Measurements from ENCODE around the gene KIZ.

The KIZ gene

GRCh38 chr20:21105429-21106170 lies 20.3 kb upstream of the KIZ start:
- DNase-seq: no peak

DNA sequence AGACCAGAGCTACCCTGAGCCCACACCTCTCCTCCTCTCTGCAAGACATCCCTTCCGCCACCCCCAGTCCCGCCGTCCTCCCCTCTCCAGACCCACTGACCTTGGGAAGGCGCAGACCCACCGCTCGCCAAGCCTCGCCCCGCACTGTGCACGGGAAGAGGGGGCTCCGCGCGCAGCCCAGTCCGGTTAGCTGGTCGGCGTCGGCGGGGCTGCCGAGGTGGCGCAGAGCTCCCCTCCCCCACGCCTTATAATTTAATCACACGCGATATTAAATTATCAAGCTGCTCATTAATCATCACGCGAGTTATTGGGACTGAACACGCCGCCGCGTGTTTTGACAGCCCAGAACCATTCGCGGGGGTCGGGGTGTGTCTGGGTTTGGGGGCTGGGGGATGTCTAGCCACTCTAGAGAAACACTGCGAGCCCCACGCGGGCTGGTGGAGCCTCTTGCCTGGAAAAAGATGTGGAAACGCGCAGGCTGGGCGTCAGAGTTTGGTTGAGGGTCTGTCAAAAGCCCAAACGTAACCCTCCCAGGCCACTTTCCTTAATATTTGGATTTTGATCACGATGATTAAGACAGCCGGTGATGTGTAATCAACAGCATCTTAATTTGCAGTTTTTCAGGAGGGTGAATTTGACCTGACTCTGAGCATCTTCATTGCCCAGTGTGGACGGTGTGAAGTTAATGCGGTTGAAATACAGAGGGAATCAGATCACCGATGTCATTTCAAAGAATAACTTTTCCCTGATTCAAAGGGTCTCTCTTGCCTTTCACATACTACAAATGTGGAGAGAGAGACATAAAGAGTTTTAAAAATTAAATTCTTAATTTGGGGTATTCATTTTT lies 19.5 kb upstream of the KIZ start, which contains the start of gene LINC00237:
TSS of gene LINC00237 (minus strand) at position 188 of the 847 bp plus-strand sequence.
- no peak for DNase-seq

DNA sequence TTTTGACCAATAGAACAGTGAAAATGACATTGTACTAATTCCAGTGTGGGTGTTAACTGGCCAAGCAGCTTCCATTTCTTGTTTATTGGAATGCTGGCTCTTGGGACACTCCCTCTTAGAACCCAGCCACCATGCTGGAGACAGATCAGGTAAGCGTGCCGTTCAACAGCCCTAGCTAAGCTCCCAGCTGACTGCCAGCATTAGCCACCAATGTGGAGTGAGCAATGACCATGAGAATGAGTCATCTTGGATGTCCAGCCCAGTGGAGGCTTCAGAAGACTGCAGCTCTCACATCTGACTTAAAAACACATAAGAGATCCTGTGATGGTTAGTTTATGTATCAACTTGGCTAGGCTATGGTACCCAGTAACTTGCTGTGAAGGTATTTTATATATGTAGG lies 16.7 kb upstream of the KIZ start:
- DNase-seq: no peak

- DNase-seq: no peak
Observed at GRCh38 chr20:21110811-21111210, 15.1 kb upstream of the KIZ start.

DNA sequence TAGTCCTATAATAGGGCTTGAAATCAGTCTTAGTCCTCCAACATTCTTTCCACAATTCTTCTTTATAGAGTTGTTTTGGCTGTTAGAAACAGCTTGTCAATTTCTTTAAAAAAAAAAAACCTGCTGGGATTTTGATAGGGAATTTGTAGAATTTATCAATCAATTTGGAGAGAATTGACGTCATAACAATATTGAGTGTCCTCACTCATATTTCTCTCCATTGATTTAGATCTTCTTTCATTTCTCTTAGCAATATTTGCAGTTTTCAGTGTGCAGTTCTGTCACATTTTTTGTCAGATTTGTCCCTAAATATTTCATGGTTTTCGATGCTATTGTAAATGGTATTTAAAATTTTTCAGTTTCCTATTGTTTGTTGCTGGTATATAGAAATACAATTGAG lies 14.5 kb upstream of the KIZ start:
- no peak for DNase-seq

- no peak for DNase-seq
Observed at GRCh38 chr20:21113697-21114096, 12.2 kb upstream of the KIZ start.

- no peak for DNase-seq
Observed at GRCh38 chr20:21114584-21114983, 11.3 kb upstream of the KIZ start.

GRCh38 chr20:21117521-21117920 lies 8.4 kb upstream of the KIZ start:
- DNase-seq: no peak

DNA sequence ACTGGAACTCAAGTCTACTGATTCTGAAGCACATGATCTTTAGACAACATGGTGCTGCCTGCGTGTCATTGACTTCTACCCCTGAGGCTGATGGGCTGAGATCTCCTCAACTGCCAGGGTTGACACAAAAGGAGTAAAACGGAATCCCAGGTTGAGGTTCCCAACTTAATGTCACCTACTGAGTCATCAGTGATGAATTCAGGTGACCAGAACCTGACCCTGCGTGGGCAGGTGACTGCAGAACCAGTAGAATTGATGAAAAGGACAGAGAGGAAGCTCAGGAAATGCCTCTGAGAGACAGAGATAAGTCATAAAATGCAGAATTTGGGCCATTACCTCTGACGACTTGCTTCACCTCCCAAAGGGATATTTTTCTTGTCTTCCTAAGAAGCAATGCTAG lies 7.7 kb upstream of the KIZ start:
- no peak for DNase-seq

DNA sequence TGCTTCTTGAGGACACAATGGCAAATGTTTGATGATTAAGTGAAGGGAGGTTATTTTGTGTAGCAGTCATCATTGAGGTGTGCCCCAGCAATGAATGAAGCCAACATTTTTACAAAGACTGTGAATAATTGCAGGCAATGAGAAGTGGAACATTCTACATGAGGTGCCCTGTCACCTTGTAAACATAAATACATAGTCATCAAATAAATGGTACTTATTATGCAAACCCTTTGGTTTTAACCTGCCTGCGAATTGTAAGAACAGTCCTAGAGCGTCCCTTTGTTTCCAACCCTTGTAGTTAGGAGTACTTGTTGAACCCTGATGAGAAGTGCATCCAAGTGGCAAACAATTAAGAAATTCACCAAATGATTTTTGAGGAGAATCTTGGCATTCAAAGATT lies 7.1 kb upstream of the KIZ start:
- DNase-seq: no peak

- DNase-seq: no peak
Observed at GRCh38 chr20:21124190-21124589, 1.7 kb upstream of the KIZ start.

DNA sequence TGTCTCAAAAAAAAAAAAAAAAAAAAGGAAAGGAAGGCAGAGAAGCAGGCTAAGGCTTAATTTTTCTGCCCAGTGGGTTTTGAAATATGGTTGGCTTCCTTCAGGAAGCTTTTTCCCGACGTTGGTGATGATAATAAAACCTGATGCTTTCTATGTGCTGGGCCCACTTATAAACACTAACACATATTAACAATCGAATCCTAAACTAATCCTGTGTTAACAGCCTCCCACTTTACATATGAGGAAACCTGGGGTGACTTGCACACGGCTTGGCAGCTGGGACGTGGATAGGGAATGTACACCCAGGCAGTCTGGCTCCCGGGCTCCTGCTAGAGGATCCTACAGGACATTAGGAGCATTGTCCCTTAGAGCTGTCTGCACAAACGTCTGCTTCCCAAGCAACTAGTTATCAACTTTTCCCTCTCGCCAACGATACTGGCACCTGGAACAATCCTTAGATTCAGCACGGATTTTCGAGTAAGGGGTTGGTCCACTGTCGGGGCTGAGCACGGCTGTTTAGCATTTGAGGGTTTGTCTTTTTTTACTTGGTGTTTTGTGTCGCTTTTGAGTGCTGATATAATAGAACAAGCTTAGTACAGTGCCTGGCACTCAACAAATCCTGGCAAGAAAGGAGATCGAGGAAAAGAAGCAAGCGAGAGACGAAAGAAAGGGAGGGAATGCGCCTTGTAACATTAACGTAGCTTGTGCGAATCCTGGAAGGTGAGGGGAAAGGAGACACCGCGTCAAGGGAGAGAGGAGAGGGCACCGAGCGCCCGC lies 622 bp upstream of the KIZ start:
- DNase-seq: peak; percentile 78

DNA sequence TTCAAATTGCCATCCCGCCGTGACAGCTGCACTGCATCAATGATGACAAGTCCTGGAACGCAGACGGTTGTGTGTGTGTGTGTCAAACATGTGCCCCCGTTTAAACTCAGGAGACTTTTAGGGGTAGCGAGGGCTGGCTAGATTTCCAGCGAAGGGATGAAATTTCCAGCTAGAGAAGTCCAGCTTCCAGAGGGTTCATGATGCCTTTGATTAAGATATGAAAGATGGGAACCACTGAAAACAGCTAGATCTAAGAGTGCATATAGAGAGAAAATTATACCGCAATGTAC lies 644 bp downstream of the KIZ start:
- no peak for DNase-seq

DNA sequence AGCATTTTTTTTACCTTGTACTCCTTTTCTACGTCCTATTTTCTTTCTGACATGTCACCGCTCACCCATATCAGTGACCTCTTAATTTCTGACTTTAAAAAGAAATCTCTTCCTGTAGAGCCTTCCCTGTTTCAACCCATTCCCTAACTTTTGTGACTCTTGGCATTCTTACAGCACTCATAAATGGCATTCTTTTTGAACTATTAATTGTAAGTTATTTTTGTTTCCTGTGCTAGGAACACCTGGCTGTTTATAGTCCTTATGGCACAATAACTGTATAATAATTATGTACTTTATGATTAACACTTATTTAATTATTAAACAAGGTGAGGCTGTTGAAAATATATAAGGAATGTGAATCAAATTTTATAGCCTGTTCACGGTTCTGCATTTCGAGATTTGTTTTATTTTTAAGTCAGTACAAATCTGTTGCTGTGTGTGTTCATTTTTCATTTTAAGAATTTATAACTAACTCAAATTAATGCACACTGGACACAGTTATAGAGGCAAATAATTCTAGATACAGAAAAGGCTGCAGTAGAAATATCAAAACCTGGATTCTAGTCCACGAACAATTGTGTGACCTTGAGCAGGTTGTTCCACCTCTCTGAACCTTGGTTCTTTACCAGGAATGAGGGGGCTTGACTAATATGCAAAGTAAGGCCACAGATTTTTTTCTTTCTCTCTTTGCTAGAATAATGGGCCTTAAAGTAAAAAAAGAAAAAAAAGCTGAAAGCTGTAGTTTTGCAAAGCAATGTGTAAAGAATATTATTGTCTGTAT lies 1.5 kb downstream of the KIZ start:
- no peak for DNase-seq

DNA sequence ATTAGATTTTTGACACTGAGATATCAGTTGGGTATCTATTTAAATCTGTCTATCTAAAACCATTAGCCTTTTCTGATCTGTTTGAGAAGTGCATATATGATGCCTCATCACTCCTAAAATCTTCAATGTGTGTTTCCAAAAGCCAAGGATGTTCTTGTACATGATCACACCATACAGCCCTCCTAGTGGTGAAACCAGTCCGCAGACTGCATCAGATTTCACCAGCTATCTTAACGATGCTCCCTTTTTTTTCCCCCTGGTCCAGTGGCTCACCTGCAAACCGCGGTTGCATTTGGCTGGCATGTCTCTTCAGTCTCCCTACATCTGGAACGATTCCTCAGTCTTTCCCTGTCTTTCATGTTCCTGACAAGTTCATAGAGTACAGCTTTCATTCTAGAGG lies 4.0 kb downstream of the KIZ start:
- no peak for DNase-seq

DNA sequence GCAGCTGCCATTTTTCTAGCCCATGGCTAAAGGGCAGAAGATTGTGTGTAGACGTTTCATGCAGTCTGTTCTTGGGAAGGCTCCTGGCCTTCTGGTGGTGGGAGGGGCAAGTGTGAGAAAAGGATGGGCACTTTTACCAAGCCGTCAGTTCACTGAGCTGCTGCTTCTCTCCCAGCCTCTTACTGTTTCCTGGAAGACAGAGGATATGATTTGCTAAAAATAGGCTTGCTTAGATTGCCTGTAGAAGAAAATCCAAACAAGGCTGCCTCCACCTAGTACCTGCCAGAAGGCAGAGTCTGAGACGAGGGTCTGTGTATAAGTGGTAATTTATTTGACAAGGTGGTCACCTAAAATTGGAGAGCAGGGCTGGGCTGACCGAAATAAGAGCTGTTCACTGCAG lies 7.5 kb downstream of the KIZ start:
- no peak for DNase-seq

GRCh38 chr20:21133917-21134622 lies 8.2 kb downstream of the KIZ start:
- no peak for DNase-seq

- no peak for DNase-seq
Observed at GRCh38 chr20:21134883-21135493, 9.1 kb downstream of the KIZ start.

DNA sequence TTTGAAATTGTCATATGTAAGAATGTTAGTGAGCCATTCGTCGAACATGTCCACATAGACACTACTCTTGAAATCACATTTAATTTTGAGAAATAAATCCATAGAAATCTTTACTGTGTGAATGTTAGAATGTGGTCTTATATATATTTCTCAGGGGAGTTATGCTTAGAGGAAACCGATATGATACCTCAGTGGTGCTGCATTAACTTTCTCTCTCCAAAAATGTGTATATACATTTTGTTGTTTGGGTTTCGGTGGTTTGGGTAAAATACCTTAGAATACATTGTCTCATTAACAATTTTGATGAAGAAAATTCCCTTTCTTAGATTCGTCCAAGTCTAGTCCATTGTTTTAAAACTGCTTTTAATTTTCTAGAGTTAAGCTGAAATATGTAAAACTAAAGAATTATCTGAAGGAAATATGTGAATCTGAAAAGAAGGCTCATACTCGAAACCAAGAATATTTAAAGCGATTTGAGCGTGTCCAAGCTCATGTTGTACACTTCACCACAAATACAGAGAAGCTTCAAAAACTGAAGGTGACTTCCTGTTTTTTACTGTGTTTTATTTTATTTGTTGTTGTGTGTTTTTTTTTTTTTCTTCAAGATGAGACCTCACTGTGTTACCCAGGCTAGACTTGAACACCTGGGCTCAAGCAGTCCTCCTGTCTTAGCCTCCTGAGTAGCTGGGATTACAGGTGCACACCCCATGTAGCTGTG lies 10.3 kb downstream of the KIZ start:
- no peak for DNase-seq

DNA sequence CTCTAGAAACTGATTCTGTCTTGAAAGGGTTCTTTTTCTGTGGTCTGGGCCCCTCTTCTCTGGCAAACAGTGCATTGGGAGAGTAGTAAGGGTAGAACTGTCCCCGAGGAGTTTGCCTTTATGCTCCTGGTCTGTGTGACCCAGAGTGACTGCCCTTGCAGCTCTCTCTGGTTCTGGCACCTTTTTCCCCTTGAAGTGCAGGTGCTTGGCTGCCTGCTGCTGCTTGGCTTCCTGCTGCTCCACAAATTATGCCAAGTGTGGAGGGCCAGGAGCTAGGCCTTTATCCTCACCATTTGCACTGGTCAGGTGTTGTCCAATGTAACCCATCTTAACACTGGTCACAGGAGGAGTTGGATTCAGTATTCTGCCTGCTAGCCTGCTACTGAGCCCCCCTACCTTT lies 11.2 kb downstream of the KIZ start:
- DNase-seq: no peak

- no peak for DNase-seq
Observed at GRCh38 chr20:21139881-21140566, 14.1 kb downstream of the KIZ start.
